ENCODE measurements around the gene INPP4B.

Gene INPP4B

DNA sequence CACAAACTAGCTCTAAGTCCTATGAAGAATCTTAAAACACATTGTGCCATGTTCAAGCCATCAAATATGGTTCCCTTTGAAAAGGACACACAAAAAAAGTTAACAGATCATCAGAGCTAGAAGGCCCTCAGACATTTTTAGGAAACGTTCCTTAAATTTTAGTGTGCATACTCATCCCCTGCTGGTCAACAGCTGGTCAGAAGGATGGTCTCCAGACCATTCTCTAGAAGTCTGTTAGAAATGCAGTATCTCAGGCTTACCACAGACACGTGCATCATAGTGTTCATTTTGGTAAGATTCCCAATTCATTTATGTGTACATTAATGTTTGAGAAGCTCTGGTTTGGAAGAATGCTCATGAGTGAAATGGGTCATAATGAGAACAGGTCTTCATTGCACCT is 523.1 kb downstream of the INPP4B start:
- DNase-seq (ENCODE audit: extremely low read depth in 1 of 2, low read depth in 1 of 2) = no peak

- DNase-seq (ENCODE audit: extremely low read depth in 1 of 2, low read depth in 1 of 2) = no peak
These were observed 527.8 kb downstream of the INPP4B start for GRCh38 chr4:142318280-142318679.

GRCh38 chr4:142316913-142317312 is 529.2 kb downstream of the INPP4B start:
- DNase-seq (ENCODE audit: extremely low read depth in 1 of 2, low read depth in 1 of 2) = no peak

DNA sequence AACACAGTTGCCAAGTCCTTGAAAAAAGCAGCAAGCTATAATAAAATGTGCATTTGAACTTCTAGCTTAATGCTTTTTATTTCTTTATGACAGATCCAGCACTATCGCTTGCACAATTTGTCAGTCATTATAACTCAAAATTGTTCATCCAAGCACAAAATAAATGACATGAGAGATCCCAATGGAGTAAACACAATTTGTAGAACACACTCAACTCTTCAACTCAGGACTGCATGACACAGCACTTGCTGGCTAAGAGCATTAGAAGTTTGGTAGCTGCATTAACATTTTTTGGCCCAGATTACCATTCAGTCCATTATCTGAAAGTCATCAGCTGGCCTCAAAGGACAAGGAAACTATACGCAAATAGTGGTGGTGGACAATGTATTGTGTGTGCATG is 530.1 kb downstream of the INPP4B start:
- no peak for DNase-seq (ENCODE audit: extremely low read depth in 1 of 2, low read depth in 1 of 2)

- DNase-seq (ENCODE audit: extremely low read depth in 1 of 2, low read depth in 1 of 2) = no peak
These were observed 531.4 kb downstream of the INPP4B start for GRCh38 chr4:142314686-142315085.

DNA sequence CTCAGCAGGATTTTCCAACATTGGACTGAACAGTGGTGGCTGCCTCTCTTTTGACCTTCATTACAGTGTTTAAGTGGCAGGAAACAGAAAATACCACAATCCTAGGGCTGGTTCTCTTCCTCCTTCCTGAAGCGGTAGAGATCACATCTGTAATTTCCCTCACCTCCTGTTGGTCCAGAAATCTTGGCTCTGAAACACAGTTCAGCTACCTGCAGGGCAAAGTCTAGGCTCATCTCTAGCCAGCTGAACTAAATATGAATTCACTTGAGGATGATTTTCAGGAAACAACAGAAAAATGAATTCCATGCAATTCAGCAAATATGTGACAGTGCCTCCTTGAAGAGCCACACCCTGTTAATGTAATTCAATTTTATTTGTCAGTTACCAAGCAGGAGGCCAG is 531.9 kb downstream of the INPP4B start:
- DNase-seq (ENCODE audit: extremely low read depth in 1 of 2, low read depth in 1 of 2) = no peak

DNA sequence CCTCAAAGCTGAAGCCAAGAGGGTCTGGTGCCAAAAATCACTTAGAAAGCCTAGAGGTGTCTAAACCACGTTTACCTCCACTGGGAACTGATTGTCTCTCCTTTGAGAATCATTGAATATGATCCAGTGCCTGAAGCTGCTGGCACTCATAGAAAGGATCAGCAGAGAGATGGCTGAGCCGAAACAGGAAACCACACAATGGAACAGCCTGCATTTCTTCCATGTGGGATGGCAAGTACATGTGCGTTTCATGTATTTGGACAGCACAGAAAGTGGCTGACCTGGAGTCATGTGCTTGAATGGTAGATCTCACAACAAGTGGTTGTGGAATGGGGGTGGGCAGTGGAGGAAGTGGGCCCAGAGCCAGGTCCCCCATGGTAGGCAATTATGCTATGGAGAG is 533.7 kb downstream of the INPP4B start:
- no peak for DNase-seq (ENCODE audit: extremely low read depth in 1 of 2, low read depth in 1 of 2)

DNA sequence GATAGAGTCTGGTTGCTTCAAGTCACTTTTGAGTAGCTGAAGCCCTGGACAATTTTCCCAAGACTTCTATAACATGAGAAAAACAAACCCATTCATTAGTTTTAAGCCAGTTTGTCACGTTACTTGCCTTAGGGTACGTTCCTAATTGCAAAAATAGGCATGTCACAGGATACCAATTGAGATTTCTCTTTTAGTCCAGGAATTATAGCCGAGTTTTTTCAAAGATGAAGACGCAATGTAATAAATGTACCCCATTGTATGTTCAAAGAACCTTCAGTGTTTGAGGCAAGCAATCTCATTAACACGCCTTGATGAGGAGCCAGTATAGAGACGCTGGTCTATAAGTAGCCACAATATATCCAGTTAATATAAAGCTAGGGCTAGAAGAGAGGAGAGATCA is 534.2 kb downstream of the INPP4B start:
- no peak for DNase-seq (ENCODE audit: extremely low read depth in 1 of 2, low read depth in 1 of 2)

DNA sequence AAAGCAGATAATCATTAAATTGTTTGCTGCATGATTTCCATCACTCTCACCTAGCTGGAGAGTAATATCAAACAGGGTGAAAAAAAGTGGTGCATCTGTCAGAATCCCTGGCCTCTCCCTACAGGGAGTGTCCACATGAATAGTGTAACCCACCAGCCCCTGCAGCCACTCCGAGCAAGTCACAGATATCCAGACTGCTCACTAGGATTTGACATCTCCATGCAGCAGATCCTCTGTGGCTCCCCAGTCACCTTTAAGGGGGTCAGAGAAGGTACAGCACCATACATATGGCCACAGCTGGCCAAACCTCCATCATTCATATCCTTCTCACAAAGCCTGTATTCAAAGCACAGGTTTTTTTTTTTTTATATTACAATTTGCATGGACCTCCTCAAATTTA is 536.3 kb downstream of the INPP4B start:
- no peak for DNase-seq (ENCODE audit: extremely low read depth in 1 of 2, low read depth in 1 of 2)

DNA sequence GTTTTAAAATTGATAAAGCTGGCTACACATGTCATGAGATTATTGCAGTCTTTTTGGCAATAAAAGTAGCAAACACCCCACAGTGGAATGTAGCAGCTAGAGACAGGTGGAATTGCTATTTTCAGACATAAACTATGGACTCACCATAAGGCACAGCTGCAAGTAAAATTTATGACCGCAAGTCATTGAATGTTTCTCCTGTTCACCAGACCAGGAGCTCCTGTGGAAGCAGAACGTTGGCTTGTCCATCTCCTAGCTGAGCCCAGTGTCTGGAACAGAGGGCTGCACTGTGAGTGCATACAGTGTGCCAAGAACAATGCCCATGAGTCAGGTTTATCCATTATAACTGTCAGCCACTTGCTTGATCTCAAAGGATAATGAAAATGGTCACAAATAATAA is 538.2 kb downstream of the INPP4B start:
- DNase-seq (ENCODE audit: extremely low read depth in 1 of 2, low read depth in 1 of 2) = no peak

GRCh38 chr4:142297313-142297712 is 548.8 kb downstream of the INPP4B start:
- DNase-seq (ENCODE audit: extremely low read depth in 1 of 2, low read depth in 1 of 2) = no peak

DNA sequence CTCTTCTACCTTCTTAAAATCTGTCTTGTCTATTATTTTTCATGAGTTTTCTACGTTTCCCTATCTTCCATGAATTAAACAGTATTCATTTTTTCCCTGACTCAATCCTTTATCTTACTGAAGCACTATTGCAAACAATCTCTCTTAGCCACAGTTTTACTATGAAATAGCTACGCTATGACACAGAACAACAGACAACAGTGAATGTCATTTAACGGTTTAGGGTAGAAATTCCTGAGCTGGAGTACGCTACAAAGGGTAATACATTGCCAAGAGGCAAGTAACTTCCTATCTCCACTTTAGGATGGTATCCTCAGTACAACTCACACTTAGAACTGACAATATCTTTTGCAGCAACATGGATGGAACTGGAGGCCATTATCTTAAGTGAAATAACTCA is 552.6 kb downstream of the INPP4B start:
- DNase-seq (ENCODE audit: extremely low read depth in 1 of 2, low read depth in 1 of 2) = no peak

- no peak for DNase-seq (ENCODE audit: extremely low read depth in 1 of 2, low read depth in 1 of 2)
These were observed 553.9 kb downstream of the INPP4B start for GRCh38 chr4:142292231-142292630.

DNA sequence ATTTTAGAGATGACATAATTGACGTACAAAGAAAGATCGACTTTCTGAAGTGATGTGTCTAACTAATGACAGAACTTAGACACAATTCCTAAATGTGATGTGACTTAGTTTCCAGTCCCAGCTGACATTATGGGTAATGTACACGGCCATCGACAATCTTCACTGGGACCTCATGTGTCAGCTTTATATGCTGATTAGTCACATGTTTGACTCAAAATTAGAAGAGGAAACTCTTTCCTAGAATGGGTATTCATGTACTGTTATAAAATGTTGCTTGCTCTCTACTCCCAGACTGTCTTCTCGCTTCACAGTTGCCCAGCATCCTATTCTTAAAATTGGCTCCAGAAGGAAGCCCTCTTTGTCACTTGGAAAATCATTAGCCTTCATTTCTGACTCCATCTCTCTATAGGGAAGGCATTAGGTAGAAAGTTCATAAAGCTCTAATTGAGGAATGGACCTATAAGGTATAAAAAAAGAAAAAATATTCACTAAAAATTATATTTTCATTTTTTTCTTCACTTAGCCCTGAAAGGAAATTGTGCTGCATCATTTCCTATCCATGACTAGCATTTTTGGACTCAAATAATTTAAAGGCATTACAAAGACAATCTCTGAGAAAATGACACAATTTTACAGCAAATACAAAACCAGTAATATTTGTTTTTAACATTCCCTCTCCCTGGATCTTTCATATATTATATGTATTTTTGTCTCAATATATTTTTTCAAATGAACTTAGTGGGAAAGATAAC is 554.6 kb downstream of the INPP4B start:
- no peak for DNase-seq (ENCODE audit: extremely low read depth in 1 of 2, low read depth in 1 of 2)

DNA sequence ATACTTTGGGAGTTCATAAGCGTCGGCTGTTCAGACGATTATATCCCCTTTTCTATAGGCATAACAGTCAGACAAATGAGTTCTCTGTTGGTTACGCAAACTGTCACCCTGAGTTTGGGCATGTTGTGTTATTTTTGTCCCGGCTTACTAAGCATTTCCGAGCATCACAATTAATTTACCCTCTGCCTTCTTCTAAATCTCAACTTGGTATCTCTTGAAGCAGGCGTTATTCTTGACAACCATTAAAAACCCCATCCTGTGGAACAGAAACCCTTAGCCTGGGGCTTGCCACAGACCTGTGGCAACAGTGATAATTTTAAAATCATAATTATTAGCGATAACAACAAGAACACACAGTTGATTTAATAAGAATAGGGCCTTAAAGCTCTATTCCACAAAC is 558.7 kb downstream of the INPP4B start:
- no peak for DNase-seq (ENCODE audit: extremely low read depth in 1 of 2, low read depth in 1 of 2)

DNA sequence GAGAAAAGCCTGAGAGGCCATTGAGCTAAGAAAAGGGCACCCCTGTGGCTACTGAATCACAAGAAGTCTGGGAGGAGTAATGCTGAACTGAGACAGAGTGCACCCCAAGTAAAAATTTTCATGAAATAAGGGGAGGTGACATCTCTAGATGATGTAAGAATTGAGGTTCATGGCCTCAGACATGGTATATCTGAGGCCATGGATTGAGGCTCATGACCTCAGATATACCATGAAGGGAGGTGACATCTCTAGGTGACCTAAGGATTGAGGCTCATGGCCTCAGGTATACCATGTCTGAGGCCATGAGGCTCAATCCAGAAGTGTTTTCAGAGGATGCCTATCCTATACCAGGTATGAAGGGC is 560.9 kb downstream of the INPP4B start:
- no peak for DNase-seq (ENCODE audit: extremely low read depth in 1 of 2, low read depth in 1 of 2)

GRCh38 chr4:142284402-142285221 is 561.5 kb downstream of the INPP4B start:
- no peak for DNase-seq (ENCODE audit: extremely low read depth in 1 of 2, low read depth in 1 of 2)

- DNase-seq (ENCODE audit: extremely low read depth in 1 of 2, low read depth in 1 of 2) = no peak
These were observed 563.1 kb downstream of the INPP4B start for GRCh38 chr4:142282870-142283431.

DNA sequence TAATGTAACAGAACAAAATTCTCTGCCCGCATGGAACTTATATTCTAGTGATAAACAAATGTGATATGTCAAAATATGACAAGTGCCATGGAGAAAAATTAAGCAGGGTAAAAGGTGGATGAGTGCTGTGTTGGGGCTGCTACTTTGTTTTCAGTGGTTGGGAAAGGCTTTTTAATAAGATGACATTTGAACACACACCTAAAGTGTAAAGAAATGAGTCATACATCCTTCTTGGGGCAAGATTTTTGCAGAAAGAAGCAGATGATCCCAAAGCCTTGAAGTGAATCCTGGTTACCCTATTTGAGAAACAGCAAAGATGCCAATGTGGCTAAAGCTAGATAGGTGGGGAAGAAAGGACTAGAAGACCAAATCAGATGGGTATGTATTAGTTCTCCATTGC is 564.1 kb downstream of the INPP4B start:
- DNase-seq (ENCODE audit: extremely low read depth in 1 of 2, low read depth in 1 of 2) = no peak

DNA sequence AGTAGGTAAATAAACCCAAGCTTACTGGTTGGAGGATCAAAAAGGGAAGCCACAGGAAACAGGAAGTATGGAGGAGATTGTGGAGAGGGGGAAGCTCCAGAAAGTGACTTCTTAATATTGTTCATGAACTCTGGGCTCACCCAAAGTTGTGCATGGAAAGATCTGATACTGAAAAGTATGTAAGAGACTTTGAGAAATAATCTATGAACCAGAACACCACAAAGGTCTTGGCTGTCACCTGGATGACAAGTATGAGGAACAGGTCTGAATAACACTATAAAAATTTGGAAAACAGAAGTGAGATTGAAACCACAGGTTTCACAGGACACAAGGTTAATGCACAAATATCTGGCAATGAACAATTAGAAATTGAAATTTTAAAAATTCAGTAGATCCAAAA is 567.4 kb downstream of the INPP4B start:
- DNase-seq (ENCODE audit: extremely low read depth in 1 of 2, low read depth in 1 of 2) = no peak

- DNase-seq (ENCODE audit: extremely low read depth in 1 of 2, low read depth in 1 of 2) = no peak
These were observed 567.9 kb downstream of the INPP4B start for GRCh38 chr4:142278171-142278570.

GRCh38 chr4:142274137-142274536 is 572.0 kb downstream of the INPP4B start:
- DNase-seq (ENCODE audit: extremely low read depth in 1 of 2, low read depth in 1 of 2) = no peak
